Measurements from ENCODE around the gene ARHGAP1. TPM values are rescaled to one million over a fixed set of nuclear protein-coding genes. Genes with fewer than 3 reads are reported as not detected.
"Not testable (repeated sequence)": the region's sequence is repeated elsewhere in the genome, so short reads cannot be mapped to it uniquely, and the experiment has no call there.

Gene ARHGAP1
- total RNA-seq, 1 experiment from 2014 or later: 53.0 TPM

DNA sequence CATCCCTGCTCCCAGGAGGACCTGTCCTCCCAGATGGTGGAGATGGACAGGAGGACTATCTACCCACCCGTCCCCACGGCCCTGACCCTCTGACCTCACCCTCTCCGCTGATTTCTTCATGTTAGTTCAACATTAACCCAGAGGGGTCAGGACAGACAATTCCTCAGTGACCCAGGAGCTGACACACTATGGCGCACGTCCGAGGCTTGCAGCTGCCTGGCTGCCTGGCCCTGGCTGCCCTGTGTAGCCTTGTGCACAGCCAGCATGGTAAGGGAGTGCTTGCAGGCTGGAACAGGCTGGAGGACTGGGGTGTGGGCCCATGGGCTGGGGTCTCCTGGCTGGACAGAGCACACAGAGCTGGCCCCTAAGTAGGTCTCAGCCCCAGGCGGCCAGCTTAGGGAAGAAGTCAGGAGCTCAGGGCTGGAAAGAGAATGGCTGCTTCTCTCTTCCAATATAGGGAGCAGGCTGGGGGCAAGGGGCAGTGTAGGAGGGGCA, 18.7 kb upstream of the ARHGAP1 start, which contains the start of gene F2:
Gene F2 (plus strand): TSS at position 166 of the 495 bp plus-strand sequence. CDS start 23 bp downstream, at position 189.
- Mint-ChIP-seq H3K4me1 (peaks cover 6% of the 10 kb centered on the region), H3K27me3 (ENCODE audit: low read depth) (no peaks in the 10 kb centered on the region), H3K27ac (no peak within 1 kb of the TSS; the same call in 1 of the 2 replicates), H3K36me3 (no peaks in the 10 kb centered on the region), H3K4me3 (no peak within 1 kb of the TSS), H3K9me3 (no peaks in the 10 kb centered on the region)
- DNase-seq (ENCODE audit: low spot score): no peak
- TF ChIP-seq RELA (CRISPR knock-in tag; IDR thresholded peaks at IDR 0.05; ENCODE audit: borderline replicate concordance) (no peak), FOXJ3 (CRISPR knock-in tag; IDR thresholded peaks at IDR 0.05; ENCODE audit: borderline replicate concordance) (no peak), GABPB1 (CRISPR knock-in tag; IDR thresholded peaks at IDR 0.05) (peak; percentile 90), CREM (CRISPR knock-in tag; IDR thresholded peaks at IDR 0.05) (no peak)
- TF ChIP-seq, protein P1, sequence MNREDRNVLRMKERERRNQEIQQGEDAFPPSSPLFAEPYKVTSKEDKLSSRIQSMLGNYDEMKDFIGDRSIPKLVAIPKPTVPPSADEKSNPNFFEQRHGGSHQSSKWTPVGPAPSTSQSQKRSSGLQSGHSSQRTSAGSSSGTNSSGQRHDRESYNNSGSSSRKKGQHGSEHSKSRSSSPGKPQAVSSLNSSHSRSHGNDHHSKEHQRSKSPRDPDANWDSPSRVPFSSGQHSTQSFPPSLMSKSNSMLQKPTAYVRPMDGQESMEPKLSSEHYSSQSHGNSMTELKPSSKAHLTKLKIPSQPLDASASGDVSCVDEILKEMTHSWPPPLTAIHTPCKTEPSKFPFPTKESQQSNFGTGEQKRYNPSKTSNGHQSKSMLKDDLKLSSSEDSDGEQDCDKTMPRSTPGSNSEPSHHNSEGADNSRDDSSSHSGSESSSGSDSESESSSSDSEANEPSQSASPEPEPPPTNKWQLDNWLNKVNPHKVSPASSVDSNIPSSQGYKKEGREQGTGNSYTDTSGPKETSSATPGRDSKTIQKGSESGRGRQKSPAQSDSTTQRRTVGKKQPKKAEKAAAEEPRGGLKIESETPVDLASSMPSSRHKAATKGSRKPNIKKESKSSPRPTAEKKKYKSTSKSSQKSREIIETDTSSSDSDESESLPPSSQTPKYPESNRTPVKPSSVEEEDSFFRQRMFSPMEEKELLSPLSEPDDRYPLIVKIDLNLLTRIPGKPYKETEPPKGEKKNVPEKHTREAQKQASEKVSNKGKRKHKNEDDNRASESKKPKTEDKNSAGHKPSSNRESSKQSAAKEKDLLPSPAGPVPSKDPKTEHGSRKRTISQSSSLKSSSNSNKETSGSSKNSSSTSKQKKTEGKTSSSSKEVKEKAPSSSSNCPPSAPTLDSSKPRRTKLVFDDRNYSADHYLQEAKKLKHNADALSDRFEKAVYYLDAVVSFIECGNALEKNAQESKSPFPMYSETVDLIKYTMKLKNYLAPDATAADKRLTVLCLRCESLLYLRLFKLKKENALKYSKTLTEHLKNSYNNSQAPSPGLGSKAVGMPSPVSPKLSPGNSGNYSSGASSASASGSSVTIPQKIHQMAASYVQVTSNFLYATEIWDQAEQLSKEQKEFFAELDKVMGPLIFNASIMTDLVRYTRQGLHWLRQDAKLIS (CRISPR knock-in tag; IDR thresholded peaks at IDR 0.05; ENCODE audit: borderline replicate concordance): no peak
- TF ChIP-seq, protein P2, sequence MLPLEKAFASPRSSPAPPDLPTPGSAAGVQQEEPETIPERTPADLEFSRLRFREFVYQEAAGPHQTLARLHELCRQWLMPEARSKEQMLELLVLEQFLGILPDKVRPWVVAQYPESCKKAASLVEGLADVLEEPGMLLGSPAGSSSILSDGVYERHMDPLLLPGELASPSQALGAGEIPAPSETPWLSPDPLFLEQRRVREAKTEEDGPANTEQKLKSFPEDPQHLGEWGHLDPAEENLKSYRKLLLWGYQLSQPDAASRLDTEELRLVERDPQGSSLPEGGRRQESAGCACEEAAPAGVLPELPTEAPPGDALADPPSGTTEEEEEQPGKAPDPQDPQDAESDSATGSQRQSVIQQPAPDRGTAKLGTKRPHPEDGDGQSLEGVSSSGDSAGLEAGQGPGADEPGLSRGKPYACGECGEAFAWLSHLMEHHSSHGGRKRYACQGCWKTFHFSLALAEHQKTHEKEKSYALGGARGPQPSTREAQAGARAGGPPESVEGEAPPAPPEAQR (CRISPR knock-in tag; IDR thresholded peaks at IDR 0.05): no peak
- ATAC-seq: no peak
- CTCF ChIA-PET: no interaction called here
- POLR2A ChIA-PET: interaction anchor here (0.9 kb wide), 1 partner anchor 18 kb away, joined by 3 read pairs; the partner anchor contains the start of gene ZNF408

DNA sequence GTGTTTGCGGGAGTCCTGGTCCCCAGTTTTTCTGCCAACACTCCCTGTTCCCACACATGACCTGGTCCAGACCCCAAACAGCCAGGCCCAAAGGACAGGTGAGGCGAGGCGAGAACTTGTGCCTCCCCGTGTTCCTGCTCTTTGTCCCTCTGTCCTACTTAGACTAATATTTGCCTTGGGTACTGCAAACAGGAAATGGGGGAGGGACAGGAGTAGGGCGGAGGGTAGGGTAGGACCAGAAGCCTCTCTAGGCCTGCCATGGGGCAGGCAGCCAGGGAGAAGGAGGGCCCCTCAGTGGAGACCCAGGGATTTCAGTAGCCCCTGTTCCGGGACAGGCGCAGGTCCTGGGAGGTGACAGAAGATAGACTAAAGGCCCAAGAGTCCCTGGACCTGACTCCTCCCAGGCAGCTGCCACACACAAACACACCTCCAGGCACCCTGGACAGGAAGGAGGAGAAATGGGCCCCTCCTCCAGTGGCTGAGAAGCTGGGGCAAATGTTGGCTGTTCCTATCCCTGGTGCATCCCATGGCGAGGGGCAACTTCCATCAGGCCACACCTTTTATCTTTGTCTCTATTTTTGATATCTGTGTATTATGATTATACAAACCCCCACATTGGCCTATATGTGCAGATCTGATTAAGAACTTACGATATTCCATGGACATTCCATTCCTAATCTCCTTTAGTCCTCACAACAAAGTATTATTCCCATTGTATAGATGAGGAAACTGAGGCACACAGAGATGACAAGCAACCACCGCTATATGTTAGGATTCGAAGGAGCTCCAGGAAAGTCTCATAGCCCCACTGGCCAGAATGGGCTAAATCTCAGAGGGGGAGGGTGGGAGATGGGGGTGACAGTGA, 18.0 kb upstream of the ARHGAP1 start:
- CTCF ChIA-PET: no interaction called here
- no peaks in the 10 kb centered on the region for H3K36me3 Mint-ChIP-seq
- DNase-seq (ENCODE audit: low spot score) (no peak), ATAC-seq (peak; percentile 82)
- POLR2A ChIA-PET: interaction anchor here (0.7 to 0.9 kb wide), 2 partner anchors 9 to 17 kb away, joined by 3 read pairs; partner anchors contain the start of gene ZNF408
- no peaks in the 10 kb centered on the region for H3K27me3 Mint-ChIP-seq (ENCODE audit: low read depth)
- no peak overlapping the region for H3K4me3 Mint-ChIP-seq
- no peak overlapping the region; the same call in 1 of the 2 replicates for H3K27ac Mint-ChIP-seq
- no peaks in the 10 kb centered on the region for H3K9me3 Mint-ChIP-seq
- H3K4me1 Mint-ChIP-seq: peaks cover 2% of the 10 kb centered on the region; the same call in 1 of the 2 replicates
- TF ChIP-seq JAZF1 (CRISPR knock-in tag; IDR thresholded peaks at IDR 0.05) (no peak), GABPB1 (CRISPR knock-in tag; IDR thresholded peaks at IDR 0.05) (peak; percentile 71)

DNA sequence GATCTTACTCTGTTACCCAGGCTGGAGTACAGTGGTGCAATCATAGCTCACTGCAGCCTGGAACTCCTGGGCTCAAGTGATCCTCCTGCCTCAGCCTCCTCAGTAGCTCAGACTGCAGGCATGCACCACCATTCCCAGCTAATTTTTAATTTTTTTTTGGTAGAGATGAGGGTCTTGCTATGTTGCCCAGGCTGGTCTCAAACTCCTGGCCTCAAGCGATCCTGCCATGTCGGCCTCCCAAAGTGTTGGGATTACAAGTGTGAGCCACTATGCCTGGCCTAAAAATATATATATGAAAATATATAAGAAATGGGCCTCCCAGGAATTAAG, 17.4 kb upstream of the ARHGAP1 start:
- H3K9me3 Mint-ChIP-seq; H3K4me1 Mint-ChIP-seq; ATAC-seq; H3K27ac Mint-ChIP-seq; H3K27me3 Mint-ChIP-seq (ENCODE audit: low read depth); CTCF ChIA-PET; H3K36me3 Mint-ChIP-seq; DNase-seq (ENCODE audit: low spot score); H3K4me3 Mint-ChIP-seq: not testable (repeated sequence)
- POLR2A ChIA-PET: interaction anchor here (0.7 kb wide), 1 partner anchor 10 kb away, joined by 3 read pairs; no protein-coding TSS in a partner anchor

DNA sequence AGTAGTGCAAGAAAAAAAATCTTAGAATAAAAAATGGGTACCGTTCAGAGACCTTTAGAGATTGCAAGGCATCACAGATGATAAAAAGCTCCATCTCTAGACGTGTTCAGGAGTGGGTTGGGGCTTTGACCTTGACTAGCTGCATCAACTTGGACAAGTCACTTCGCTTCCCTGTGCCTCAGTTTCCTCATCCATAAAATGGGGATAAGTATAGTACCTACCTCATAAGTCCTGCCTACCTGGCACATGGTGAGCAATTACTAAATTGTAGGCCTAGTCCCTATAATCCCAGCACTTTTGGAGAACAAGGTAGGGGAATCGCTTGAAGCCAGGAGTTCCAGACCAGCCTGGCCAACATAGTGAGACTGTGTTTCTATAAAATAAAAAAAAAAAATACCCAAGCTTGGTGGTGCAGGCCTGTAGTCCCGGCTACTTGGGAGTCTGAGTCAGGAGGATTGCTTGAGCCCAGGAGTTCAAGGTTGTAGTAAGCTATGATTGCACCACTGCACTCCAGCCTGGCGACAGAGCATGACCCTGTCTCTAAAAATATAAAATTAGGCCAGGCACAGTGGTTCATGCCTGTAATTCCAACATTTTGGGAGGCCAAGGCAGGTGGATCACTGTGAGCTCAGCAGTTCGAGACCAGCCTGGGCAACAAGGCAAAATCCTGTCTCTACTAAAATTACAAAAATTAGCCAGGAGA, 12.6 kb upstream of the ARHGAP1 start:
- no peaks in the 10 kb centered on the region for H3K27me3 Mint-ChIP-seq (ENCODE audit: low read depth)
- no peak for DNase-seq (ENCODE audit: low spot score)
- ChIA-PET POLR2A (no interaction called here), CTCF (no interaction called here)
- peaks cover under 1% of the 10 kb centered on the region; the same call in 1 of the 2 replicates for H3K4me1 Mint-ChIP-seq
- ATAC-seq: no peak
- H3K36me3 Mint-ChIP-seq: no peaks in the 10 kb centered on the region
- no peak overlapping the region for H3K4me3 Mint-ChIP-seq
- H3K27ac Mint-ChIP-seq: no peak overlapping the region
- H3K9me3 Mint-ChIP-seq: no peaks in the 10 kb centered on the region
- TF ChIP-seq, protein P3, sequence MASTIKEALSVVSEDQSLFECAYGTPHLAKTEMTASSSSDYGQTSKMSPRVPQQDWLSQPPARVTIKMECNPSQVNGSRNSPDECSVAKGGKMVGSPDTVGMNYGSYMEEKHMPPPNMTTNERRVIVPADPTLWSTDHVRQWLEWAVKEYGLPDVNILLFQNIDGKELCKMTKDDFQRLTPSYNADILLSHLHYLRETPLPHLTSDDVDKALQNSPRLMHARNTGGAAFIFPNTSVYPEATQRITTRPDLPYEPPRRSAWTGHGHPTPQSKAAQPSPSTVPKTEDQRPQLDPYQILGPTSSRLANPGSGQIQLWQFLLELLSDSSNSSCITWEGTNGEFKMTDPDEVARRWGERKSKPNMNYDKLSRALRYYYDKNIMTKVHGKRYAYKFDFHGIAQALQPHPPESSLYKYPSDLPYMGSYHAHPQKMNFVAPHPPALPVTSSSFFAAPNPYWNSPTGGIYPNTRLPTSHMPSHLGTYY (CRISPR knock-in tag; IDR thresholded peaks at IDR 0.05): no peak
- TF ChIP-seq, protein P4, sequence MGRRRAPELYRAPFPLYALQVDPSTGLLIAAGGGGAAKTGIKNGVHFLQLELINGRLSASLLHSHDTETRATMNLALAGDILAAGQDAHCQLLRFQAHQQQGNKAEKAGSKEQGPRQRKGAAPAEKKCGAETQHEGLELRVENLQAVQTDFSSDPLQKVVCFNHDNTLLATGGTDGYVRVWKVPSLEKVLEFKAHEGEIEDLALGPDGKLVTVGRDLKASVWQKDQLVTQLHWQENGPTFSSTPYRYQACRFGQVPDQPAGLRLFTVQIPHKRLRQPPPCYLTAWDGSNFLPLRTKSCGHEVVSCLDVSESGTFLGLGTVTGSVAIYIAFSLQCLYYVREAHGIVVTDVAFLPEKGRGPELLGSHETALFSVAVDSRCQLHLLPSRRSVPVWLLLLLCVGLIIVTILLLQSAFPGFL (CRISPR knock-in tag; IDR thresholded peaks at IDR 0.05; ENCODE audit: borderline replicate concordance): no peak
- no peak for TF ChIP-seq NFATC4 (CRISPR knock-in tag; IDR thresholded peaks at IDR 0.05)
- no peak for TF ChIP-seq KAT7 (CRISPR knock-in tag; IDR thresholded peaks at IDR 0.05; ENCODE audit: borderline replicate concordance)
- TF ChIP-seq, protein P5, sequence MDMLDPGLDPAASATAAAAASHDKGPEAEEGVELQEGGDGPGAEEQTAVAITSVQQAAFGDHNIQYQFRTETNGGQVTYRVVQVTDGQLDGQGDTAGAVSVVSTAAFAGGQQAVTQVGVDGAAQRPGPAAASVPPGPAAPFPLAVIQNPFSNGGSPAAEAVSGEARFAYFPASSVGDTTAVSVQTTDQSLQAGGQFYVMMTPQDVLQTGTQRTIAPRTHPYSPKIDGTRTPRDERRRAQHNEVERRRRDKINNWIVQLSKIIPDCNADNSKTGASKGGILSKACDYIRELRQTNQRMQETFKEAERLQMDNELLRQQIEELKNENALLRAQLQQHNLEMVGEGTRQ (CRISPR knock-in tag; IDR thresholded peaks at IDR 0.05): no peak
- TF ChIP-seq TCF7 (CRISPR knock-in tag; IDR thresholded peaks at IDR 0.05; ENCODE audit: low read depth): no peak
- TF ChIP-seq SOX15 (CRISPR knock-in tag; IDR thresholded peaks at IDR 0.05): no peak
- TF ChIP-seq JAZF1 (CRISPR knock-in tag; IDR thresholded peaks at IDR 0.05): no peak
- TF ChIP-seq, protein P6, sequence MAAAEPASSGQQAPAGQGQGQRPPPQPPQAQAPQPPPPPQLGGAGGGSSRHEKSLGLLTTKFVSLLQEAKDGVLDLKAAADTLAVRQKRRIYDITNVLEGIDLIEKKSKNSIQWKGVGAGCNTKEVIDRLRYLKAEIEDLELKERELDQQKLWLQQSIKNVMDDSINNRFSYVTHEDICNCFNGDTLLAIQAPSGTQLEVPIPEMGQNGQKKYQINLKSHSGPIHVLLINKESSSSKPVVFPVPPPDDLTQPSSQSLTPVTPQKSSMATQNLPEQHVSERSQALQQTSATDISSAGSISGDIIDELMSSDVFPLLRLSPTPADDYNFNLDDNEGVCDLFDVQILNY (CRISPR knock-in tag; IDR thresholded peaks at IDR 0.05): no peak
